ENCODE measurements around the gene WNT3A. TPM values are rescaled to one million over a fixed set of nuclear protein-coding genes. Genes with fewer than 3 reads are reported as not detected.
A peak's percentile ranks its signal among the peaks of the same experiment; 100 is the strongest.

Gene WNT3A
- total RNA-seq, 2 donors from 2014 or later, result not detected

GRCh38 chr1:228029281-228029680, 22.5 kb downstream of the WNT3A start:
- Mint-ChIP-seq H3K27me3 (peaks cover 11% of the 10 kb centered on the region), H3K36me3 (ENCODE audit: low read depth) (no peaks in the 10 kb centered on the region), H3K4me1 (no peaks in the 10 kb centered on the region), H3K9me3 (no peaks in the 10 kb centered on the region), H3K27ac (no peak overlapping the region), H3K4me3 (no peak overlapping the region)
- no peak for ATAC-seq (replicated peaks)

GRCh38 chr1:228030451-228031201, 23.8 kb downstream of the WNT3A start:
- H3K27ac Mint-ChIP-seq, result no peak overlapping the region
- H3K9me3 Mint-ChIP-seq, result no peaks in the 10 kb centered on the region
- H3K27me3 Mint-ChIP-seq, result peaks cover 13% of the 10 kb centered on the region
- H3K4me3 Mint-ChIP-seq, result no peak overlapping the region
- H3K4me1 Mint-ChIP-seq, result no peaks in the 10 kb centered on the region
- no peak for ATAC-seq (replicated peaks)
- no peaks in the 10 kb centered on the region for H3K36me3 Mint-ChIP-seq (ENCODE audit: low read depth)

- Mint-ChIP-seq H3K4me3 (no peak overlapping the region), H3K4me1 (no peaks in the 10 kb centered on the region), H3K9me3 (no peaks in the 10 kb centered on the region), H3K27me3 (peaks cover 13% of the 10 kb centered on the region), H3K36me3 (ENCODE audit: low read depth) (no peaks in the 10 kb centered on the region), H3K27ac (no peak overlapping the region)
- ATAC-seq (replicated peaks), result no peak
Observed at GRCh38 chr1:228031276-228031995, 24.6 kb downstream of the WNT3A start.

GRCh38 chr1:228032041-228032440, 25.2 kb downstream of the WNT3A start:
- ATAC-seq (replicated peaks), result no peak
- H3K9me3 Mint-ChIP-seq, result no peaks in the 10 kb centered on the region
- no peaks in the 10 kb centered on the region for H3K4me1 Mint-ChIP-seq
- H3K4me3 Mint-ChIP-seq, result no peak overlapping the region
- H3K36me3 Mint-ChIP-seq (ENCODE audit: low read depth), result no peaks in the 10 kb centered on the region
- H3K27me3 Mint-ChIP-seq, result peaks cover 13% of the 10 kb centered on the region
- no peak overlapping the region for H3K27ac Mint-ChIP-seq

- H3K36me3 Mint-ChIP-seq (ENCODE audit: low read depth), result no peaks in the 10 kb centered on the region
- ATAC-seq (replicated peaks), result no peak
Observed at GRCh38 chr1:228033376-228033775, 26.6 kb downstream of the WNT3A start.

GRCh38 chr1:228034954-228035837, 28.4 kb downstream of the WNT3A start:
- Mint-ChIP-seq H3K4me3 (no peak overlapping the region), H3K27me3 (peaks cover 16% of the 10 kb centered on the region), H3K27ac (no peak overlapping the region), H3K4me1 (no peaks in the 10 kb centered on the region), H3K9me3 (no peaks in the 10 kb centered on the region), H3K36me3 (ENCODE audit: low read depth) (no peaks in the 10 kb centered on the region)
- ATAC-seq (replicated peaks), result no peak

More at GRCh38 chr1:228033376-228033775, 26.6 kb downstream of the WNT3A start:
- peaks cover 13% of the 10 kb centered on the region for H3K27me3 Mint-ChIP-seq
- no peaks in the 10 kb centered on the region for H3K4me1 Mint-ChIP-seq
- no peak overlapping the region for H3K27ac Mint-ChIP-seq
- no peaks in the 10 kb centered on the region for H3K9me3 Mint-ChIP-seq
- no peak overlapping the region for H3K4me3 Mint-ChIP-seq

- Mint-ChIP-seq H3K27me3 (peaks cover 16% of the 10 kb centered on the region), H3K9me3 (no peaks in the 10 kb centered on the region), H3K4me3 (no peak overlapping the region), H3K4me1 (no peaks in the 10 kb centered on the region), H3K27ac (no peak overlapping the region), H3K36me3 (ENCODE audit: low read depth) (no peaks in the 10 kb centered on the region)
- ATAC-seq (replicated peaks), result no peak
Observed at GRCh38 chr1:228035844-228036243, 29.0 kb downstream of the WNT3A start.

- H3K27me3 Mint-ChIP-seq, result peaks cover 9% of the 10 kb centered on the region
- no peak for ATAC-seq (replicated peaks)
Observed at GRCh38 chr1:228036701-228037231, 30.0 kb downstream of the WNT3A start.

GRCh38 chr1:228037401-228038386, 30.9 kb downstream of the WNT3A start:
- H3K9me3 Mint-ChIP-seq, result no peaks in the 10 kb centered on the region
- H3K4me3 Mint-ChIP-seq, result no peak overlapping the region
- H3K36me3 Mint-ChIP-seq (ENCODE audit: low read depth), result no peaks in the 10 kb centered on the region
- peak; percentile 97 for ATAC-seq (replicated peaks)
- peaks cover 9% of the 10 kb centered on the region for H3K27me3 Mint-ChIP-seq
- H3K4me1 Mint-ChIP-seq, result no peaks in the 10 kb centered on the region
- no peak overlapping the region for H3K27ac Mint-ChIP-seq

More at GRCh38 chr1:228036701-228037231, 30.0 kb downstream of the WNT3A start:
- Mint-ChIP-seq H3K4me1 (no peaks in the 10 kb centered on the region), H3K9me3 (no peaks in the 10 kb centered on the region), H3K36me3 (ENCODE audit: low read depth) (no peaks in the 10 kb centered on the region), H3K27ac (no peak overlapping the region), H3K4me3 (no peak overlapping the region)

- H3K27ac Mint-ChIP-seq, result no peak overlapping the region
- H3K36me3 Mint-ChIP-seq (ENCODE audit: low read depth), result no peaks in the 10 kb centered on the region
- H3K4me3 Mint-ChIP-seq, result no peak overlapping the region
- ATAC-seq (replicated peaks), result no peak
- no peaks in the 10 kb centered on the region for H3K9me3 Mint-ChIP-seq
- no peaks in the 10 kb centered on the region for H3K4me1 Mint-ChIP-seq
- peaks cover 7% of the 10 kb centered on the region for H3K27me3 Mint-ChIP-seq
Observed at GRCh38 chr1:228038387-228039005, 31.7 kb downstream of the WNT3A start.

- Mint-ChIP-seq H3K9me3 (no peaks in the 10 kb centered on the region), H3K4me1 (no peaks in the 10 kb centered on the region), H3K27me3 (peaks cover 5% of the 10 kb centered on the region), H3K36me3 (ENCODE audit: low read depth) (no peaks in the 10 kb centered on the region), H3K4me3 (no peak overlapping the region), H3K27ac (no peak overlapping the region)
- ATAC-seq (replicated peaks), result no peak
Observed at GRCh38 chr1:228039006-228039903, 32.5 kb downstream of the WNT3A start.

- no peaks in the 10 kb centered on the region for H3K36me3 Mint-ChIP-seq (ENCODE audit: low read depth)
- no peak for ATAC-seq (replicated peaks)
- no peaks in the 10 kb centered on the region for H3K4me1 Mint-ChIP-seq
- H3K27ac Mint-ChIP-seq, result no peak overlapping the region
- H3K4me3 Mint-ChIP-seq, result no peak overlapping the region
- H3K9me3 Mint-ChIP-seq, result no peaks in the 10 kb centered on the region
- peaks cover 3% of the 10 kb centered on the region for H3K27me3 Mint-ChIP-seq
Observed at GRCh38 chr1:228039986-228040385, 33.2 kb downstream of the WNT3A start.

Data from activated T-helper 17 cell treated with anti-CD3 and anti-CD28 coated beads, Interleukin-2, amount 50 U/mL, for 72 hours (primary cell).